Endothelial cell of umbilical vein (primary cell): ENCODE results near the gene OR2AG2.
A peak's percentile ranks its signal among the peaks of the same experiment; 100 is the strongest.

Experiments
- EZH2 ChIP-seq: IDR thresholded peaks from 2 replicates; pipeline ENCODE4 v1.6.1; 2012; ENCODE audit warnings: borderline replicate concordance, low read depth, mild to moderate bottlenecking, moderate library complexity, low read length, inconsistent platforms; ENCODE audit not compliant: severe bottlenecking
- FOS ChIP-seq: IDR thresholded peaks from 2 replicates; pipeline ENCODE4 v1.6.1; 2011; ENCODE audit warnings: mild to moderate bottlenecking, low read length, moderate library complexity, borderline replicate concordance; ENCODE audit not compliant: insufficient read depth
- GATA2 ChIP-seq: IDR thresholded peaks from 2 replicates; pipeline ENCODE4 v1.7.0; 2011; ENCODE audit warnings: low read depth, mild to moderate bottlenecking, moderate library complexity, mixed read lengths, low read length; ENCODE audit not compliant: insufficient read length, insufficient read depth
- JUN ChIP-seq: IDR thresholded peaks from 2 replicates; pipeline ENCODE4 v1.6.1; 2011; ENCODE audit warnings: borderline replicate concordance, low read depth; ENCODE audit not compliant: insufficient read length, insufficient read depth
- POLR2A ChIP-seq: IDR thresholded peaks from 2 replicates; pipeline ENCODE4 v1.6.1; 2012; ENCODE audit warnings: low read depth, mild to moderate bottlenecking, control low read depth, low read length
- POLR2AphosphoS5 ChIP-seq: IDR thresholded peaks from 2 replicates; pipeline ENCODE4 v1.6.1; 2012; ENCODE audit warnings: low read depth, mild to moderate bottlenecking, control low read depth, low read length, moderate library complexity; ENCODE audit not compliant: insufficient read depth
- TF ChIP-seq, protein P1 (sequence below), 2 donors: IDR thresholded peaks; 1 replicate in 1 of 2; 2 replicates in 1 of 2; pipeline ENCODE4 v1.5.1; 2011; ENCODE audit warnings: low read length in 2 of 2, mild to moderate bottlenecking in 2 of 2, moderate library complexity in 2 of 2, control low read depth in 1 of 2, inconsistent platforms in 1 of 2, low read depth in 1 of 2; ENCODE audit not compliant: insufficient read depth in 1 of 2; ENCODE audit errors: extremely low read depth in 1 of 2
- TF ChIP-seq, protein P2 (sequence below): IDR thresholded peaks from 2 replicates; pipeline ENCODE4 v1.6.1; 2011; ENCODE audit not compliant: insufficient read depth, insufficient read length

DNA sequence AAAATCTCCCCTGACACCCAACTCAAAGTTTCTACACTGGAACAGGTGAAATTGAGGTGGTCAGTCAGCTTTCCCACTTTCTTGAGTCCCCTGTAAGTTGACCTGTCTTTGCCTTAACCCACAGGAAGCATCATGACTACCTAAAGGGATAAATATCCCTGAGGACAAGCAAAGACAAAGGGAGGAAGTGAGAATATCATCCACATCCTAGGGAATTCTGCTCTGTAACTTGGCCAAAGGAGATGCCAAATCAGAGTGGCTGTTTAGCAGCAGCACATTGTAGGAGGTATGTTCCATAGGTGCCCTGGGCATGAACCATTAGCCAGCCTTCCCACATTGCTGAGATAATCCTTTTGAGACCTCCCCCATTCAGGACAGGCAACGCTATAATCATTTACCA lies 47.8 kb downstream of the OR2AG2 start:
- TF ChIP-seq POLR2A, result no peak
- TF ChIP-seq, protein P1, sequence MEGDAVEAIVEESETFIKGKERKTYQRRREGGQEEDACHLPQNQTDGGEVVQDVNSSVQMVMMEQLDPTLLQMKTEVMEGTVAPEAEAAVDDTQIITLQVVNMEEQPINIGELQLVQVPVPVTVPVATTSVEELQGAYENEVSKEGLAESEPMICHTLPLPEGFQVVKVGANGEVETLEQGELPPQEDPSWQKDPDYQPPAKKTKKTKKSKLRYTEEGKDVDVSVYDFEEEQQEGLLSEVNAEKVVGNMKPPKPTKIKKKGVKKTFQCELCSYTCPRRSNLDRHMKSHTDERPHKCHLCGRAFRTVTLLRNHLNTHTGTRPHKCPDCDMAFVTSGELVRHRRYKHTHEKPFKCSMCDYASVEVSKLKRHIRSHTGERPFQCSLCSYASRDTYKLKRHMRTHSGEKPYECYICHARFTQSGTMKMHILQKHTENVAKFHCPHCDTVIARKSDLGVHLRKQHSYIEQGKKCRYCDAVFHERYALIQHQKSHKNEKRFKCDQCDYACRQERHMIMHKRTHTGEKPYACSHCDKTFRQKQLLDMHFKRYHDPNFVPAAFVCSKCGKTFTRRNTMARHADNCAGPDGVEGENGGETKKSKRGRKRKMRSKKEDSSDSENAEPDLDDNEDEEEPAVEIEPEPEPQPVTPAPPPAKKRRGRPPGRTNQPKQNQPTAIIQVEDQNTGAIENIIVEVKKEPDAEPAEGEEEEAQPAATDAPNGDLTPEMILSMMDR (IDR thresholded peaks at IDR 0.05; ENCODE audit: extremely low read depth in 1 of 2, insufficient read depth in 1 of 2, low read depth in 1 of 2, low read length in 2 of 2), result no peak
- no peak for TF ChIP-seq JUN
- TF ChIP-seq EZH2, result no peak
- no peak for TF ChIP-seq POLR2AphosphoS5
- TF ChIP-seq FOS, result peak; percentile 14
- no peak for TF ChIP-seq GATA2
- TF ChIP-seq, protein P2, sequence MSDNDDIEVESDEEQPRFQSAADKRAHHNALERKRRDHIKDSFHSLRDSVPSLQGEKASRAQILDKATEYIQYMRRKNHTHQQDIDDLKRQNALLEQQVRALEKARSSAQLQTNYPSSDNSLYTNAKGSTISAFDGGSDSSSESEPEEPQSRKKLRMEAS, result no peak
